H1 (cell line): ENCODE measurements around the gene PTPN18. TPM values are rescaled to one million over a fixed set of nuclear protein-coding genes. Genes with fewer than 3 reads are reported as not detected.
A peak's percentile ranks its signal among the peaks of the same experiment; 100 is the strongest.

Experiments
- CTCF ChIA-PET: fragments of 300-600 bp; sonication (Branson Sonifier 250); formaldehyde crosslinking; loops from one replicate; lab custom pipeline; 2021; ENCODE audit not compliant: partially characterized antibody; lab: Charles Lee
- POLR2A ChIA-PET: fragments of 300-600 bp; sonication (Branson Sonifier 250); formaldehyde crosslinking; loops from one replicate; lab custom pipeline; 2021; ENCODE audit warnings: inconsistent platforms; ENCODE audit not compliant: partially characterized antibody; lab: Charles Lee
- DNase-seq, 2 experiments: peaks; one replicate each; pipeline versions ENCODE4 v3.0.0 to v3.0.0-alpha.2; 2010 to 2022; ENCODE audit warnings: low spot score in 2 of 2, low read depth in 1 of 2, mixed read lengths in 1 of 2
- FAIRE-seq: peaks from 2 replicates; lab custom pipeline; 2011; peaks lifted over from hg19 to GRCh38; lab: Jason Lieb, UNC
- H2AFZ ChIP-seq: 2 replicates; pipeline ENCODE4 v1.8.1; 2012; ENCODE audit warnings: low read length, inconsistent platforms
- H2AK5ac ChIP-seq: 2 replicates; pipeline ENCODE4 v1.6.1; 2013; ENCODE audit warnings: low read depth, low read length
- H2BK120ac ChIP-seq: replicated peaks from 2 replicates; pipeline ENCODE3; 2013; ENCODE audit warnings: low read depth, low read length, inconsistent platforms
- H2BK12ac ChIP-seq: 2 replicates; pipeline ENCODE4 v1.6.1; 2013; ENCODE audit warnings: low read depth, low read length
- H2BK15ac ChIP-seq: 2 replicates; pipeline ENCODE4 v1.6.1; 2013; ENCODE audit warnings: low read length
- H2BK20ac ChIP-seq: 2 replicates; pipeline ENCODE4 v1.6.1; 2013; ENCODE audit warnings: low read length
- H2BK5ac ChIP-seq: 2 replicates; pipeline ENCODE4 v1.6.1; 2013; ENCODE audit warnings: low read depth, low read length
- H3K14ac ChIP-seq: 2 replicates; pipeline ENCODE4 v1.6.1; 2013; ENCODE audit warnings: inconsistent platforms; ENCODE audit not compliant: insufficient read length
- H3K18ac ChIP-seq: 2 replicates; pipeline ENCODE4 v1.6.1; 2013; ENCODE audit warnings: low read length; ENCODE audit errors: extremely low read depth
- H3K23ac ChIP-seq: 2 replicates; pipeline ENCODE4 v1.6.1; 2013; ENCODE audit warnings: inconsistent platforms; ENCODE audit not compliant: insufficient read length
- H3K23me2 ChIP-seq: 2 replicates; pipeline ENCODE4 v1.6.1; 2013; ENCODE audit warnings: low read depth, low read length
- H3K27ac ChIP-seq: 2 replicates; pipeline ENCODE4 v1.6.1; 2011; ENCODE audit warnings: low read depth, low read length, inconsistent platforms
- H3K27me3 ChIP-seq, 4 experiments: replicated peaks in 1 of 4; 1 replicate in 1 of 4; 2 replicates in 3 of 4; pipeline versions ENCODE4 v1.6.1 to v1.8.1; 2011 to 2013; ENCODE audit warnings: low read length in 3 of 4, mild to moderate bottlenecking in 3 of 4, inconsistent platforms in 2 of 4, mixed read lengths in 2 of 4, moderate library complexity in 1 of 4; ENCODE audit not compliant: control insufficient read depth in 3 of 4, insufficient read depth in 3 of 4; ENCODE audit errors: extremely low read depth in 1 of 4
- H3K36me3 ChIP-seq, 4 experiments: 2 replicates each; pipeline versions ENCODE4 v1.6.1 to v1.8.1; 2011 to 2013; ENCODE audit warnings: mild to moderate bottlenecking in 4 of 4, low read length in 3 of 4, moderate library complexity in 2 of 4, control low read depth in 1 of 4, inconsistent platforms in 1 of 4; ENCODE audit not compliant: insufficient read depth in 4 of 4, control insufficient read depth in 2 of 4
- H3K4ac ChIP-seq: replicated peaks from 2 replicates; pipeline ENCODE3; 2013; ENCODE audit warnings: low read length, low read depth, mixed read lengths, inconsistent platforms; ENCODE audit not compliant: insufficient read length
- H3K4me1 ChIP-seq, 4 experiments: replicated peaks in 1 of 4; 1 replicate in 1 of 4; 2 replicates in 3 of 4; pipeline versions ENCODE4 v1.6.1 to v1.8.1; 2011 to 2013; ENCODE audit warnings: low read length in 3 of 4, inconsistent platforms in 2 of 4, mixed read lengths in 1 of 4; ENCODE audit not compliant: insufficient read depth in 4 of 4, control insufficient read depth in 3 of 4
- H3K4me2 ChIP-seq, 2 experiments: 2 replicates each; pipeline versions ENCODE4 v1.6.1 to v1.8.1; 2011 to 2013; ENCODE audit warnings: low read depth in 2 of 2, low read length in 2 of 2, control low read depth in 1 of 2, inconsistent platforms in 1 of 2, mild to moderate bottlenecking in 1 of 2; ENCODE audit not compliant: insufficient read depth in 1 of 2
- H3K4me3 ChIP-seq, 4 experiments: fragments of 200-600, 300-600 bp in 1 of 4; sonication (generic), shearing (Covaris generic), sonication (Bioruptor Twin) in 1 of 4; 2 replicates each; pipeline versions ENCODE4 v1.5.1 to v1.8.1; 2011 to 2016; ENCODE audit warnings: low read length in 4 of 4, low read depth in 3 of 4, control low read depth in 2 of 4, inconsistent platforms in 2 of 4, mild to moderate bottlenecking in 2 of 4, mixed read lengths in 1 of 4, moderate library complexity in 1 of 4; ENCODE audit not compliant: insufficient read depth in 2 of 4; ENCODE audit errors: extremely low read depth in 1 of 4
- H3K56ac ChIP-seq: replicated peaks from 2 replicates; pipeline ENCODE3; 2013; ENCODE audit warnings: low read depth, mild to moderate bottlenecking, mixed read lengths, low read length, inconsistent platforms; ENCODE audit not compliant: insufficient read length
- H3K79me1 ChIP-seq: 2 replicates; pipeline ENCODE4 v1.6.1; 2013; ENCODE audit warnings: low read depth, low read length, control low read depth
- H3K79me2 ChIP-seq, 2 experiments: 2 replicates each; pipeline versions ENCODE4 v1.6.1 to v1.8.1; 2012 to 2013; ENCODE audit warnings: low read length in 2 of 2, mild to moderate bottlenecking in 2 of 2, inconsistent platforms in 1 of 2; ENCODE audit not compliant: insufficient read depth in 2 of 2, control insufficient read depth in 1 of 2
- H3K9ac ChIP-seq, 4 experiments: replicated peaks in 1 of 4; 1 replicate in 1 of 4; 2 replicates in 3 of 4; pipeline versions ENCODE4 v1.6.1 to v1.8.1; 2011 to 2013; ENCODE audit warnings: low read depth in 3 of 4, low read length in 3 of 4, control low read depth in 2 of 4, mild to moderate bottlenecking in 2 of 4, moderate library complexity in 2 of 4, inconsistent platforms in 1 of 4; ENCODE audit errors: extremely low read depth in 1 of 4
- H3K9me3 ChIP-seq, 2 experiments: 2 replicates each; pipeline versions ENCODE4 v1.6.1 to v1.8.1; 2012 to 2013; ENCODE audit warnings: mild to moderate bottlenecking in 2 of 2, moderate library complexity in 2 of 2, control low read depth in 1 of 2, inconsistent platforms in 1 of 2, low read depth in 1 of 2, low read length in 1 of 2, mixed read lengths in 1 of 2; ENCODE audit not compliant: insufficient read depth in 2 of 2
- H4K20me1 ChIP-seq, 2 experiments: replicated peaks in 1 of 2; 2 replicates each; pipeline versions ENCODE3 to v1.8.1; 2011 to 2013; ENCODE audit warnings: inconsistent platforms in 2 of 2, low read length in 2 of 2, mild to moderate bottlenecking in 1 of 2; ENCODE audit not compliant: insufficient read depth in 2 of 2, control insufficient read depth in 1 of 2
- H4K5ac ChIP-seq: 2 replicates; pipeline ENCODE4 v1.6.1; 2013; ENCODE audit warnings: low read length, low read depth, mixed read lengths, inconsistent platforms; ENCODE audit not compliant: insufficient read length
- H4K8ac ChIP-seq: 2 replicates; pipeline ENCODE4 v1.8.0; 2013; ENCODE audit warnings: mild to moderate bottlenecking, moderate library complexity, low read length, inconsistent platforms; ENCODE audit not compliant: insufficient read depth; ENCODE audit errors: extremely low read depth
- H4K91ac ChIP-seq: replicated peaks from 2 replicates; pipeline ENCODE3; 2013; ENCODE audit warnings: low read length, mixed read lengths, inconsistent platforms; ENCODE audit not compliant: insufficient read length
- CHD1 ChIP-seq: IDR thresholded peaks from 2 replicates; pipeline ENCODE4 v1.6.1; 2012; ENCODE audit warnings: low read depth, low read length, improper control_type of control experiment
- CREB1 ChIP-seq: IDR thresholded peaks from 2 replicates; pipeline ENCODE4 v1.6.1; 2012; ENCODE audit warnings: inconsistent platforms
- FOSL1 ChIP-seq: IDR thresholded peaks from 2 replicates; pipeline ENCODE4 v1.6.1; 2011; ENCODE audit warnings: mild to moderate bottlenecking, low read depth, low read length, moderate library complexity; ENCODE audit not compliant: insufficient read depth
- HDAC2 ChIP-seq, 2 experiments: fragments of 300-600 bp in 1 of 2; sonication (generic) in 1 of 2; IDR thresholded peaks; 2 replicates each; pipeline ENCODE4 v1.6.1; 2011 to 2012; ENCODE audit warnings: low read depth in 2 of 2, low read length in 2 of 2, mild to moderate bottlenecking in 2 of 2, moderate library complexity in 2 of 2, borderline replicate concordance in 1 of 2, inconsistent platforms in 1 of 2
- KDM1A ChIP-seq: fragments of 200-600, 300-600 bp; sonication (generic); IDR thresholded peaks from 2 replicates; pipeline ENCODE4 v1.7.1; 2016; ENCODE audit warnings: mild to moderate bottlenecking, low read length, borderline replicate concordance
- POLR2AphosphoS5 ChIP-seq: IDR thresholded peaks from 2 replicates; pipeline ENCODE4 v1.6.1; 2011; ENCODE audit warnings: low read depth, low read length
- POU5F1 ChIP-seq: IDR thresholded peaks from 2 replicates; pipeline ENCODE4 v1.6.1; 2011; ENCODE audit warnings: low read depth, mild to moderate bottlenecking, low read length, moderate library complexity
- RBBP5 ChIP-seq: IDR thresholded peaks from 2 replicates; pipeline ENCODE4 v1.7.1; 2012; ENCODE audit warnings: low read depth, mild to moderate bottlenecking, inconsistent platforms, low read length, moderate library complexity, borderline replicate concordance
- YY1 ChIP-seq: IDR thresholded peaks from 2 replicates; pipeline ENCODE4 v1.6.1; 2011; ENCODE audit warnings: low read depth, mild to moderate bottlenecking, low read length
- WGBS, 2 experiments: shearing (Covaris generic) in 1 of 2; methylation state at CpG; one replicate each; pipeline versions ENCODE4 v1.1.6 to v1.1.7; 2013 to 2015; ENCODE audit warnings: low lambda C conversion rate in 2 of 2, mixed read lengths in 2 of 2, inconsistent platforms in 1 of 2, low coverage in 1 of 2, missing lambda C conversion rate in 1 of 2; ENCODE audit not compliant: insufficient replicate concordance in 2 of 2, insufficient coverage in 1 of 2, insufficient read length in 1 of 2; ENCODE audit errors: extremely low coverage in 1 of 2, missing lambda C conversion rate in 1 of 2; 5-methylcytosine and 5-hydroxymethylcytosine counted together
- polyA plus RNA-seq, 7 experiments: library from polyadenylated mRNA; depleted of rRNA in 3 of 7; stranded (reverse) in 5 of 7; unstranded in 2 of 7; fragments of >200 nt in 5 of 7; fragments of 200-250 nt in 2 of 7; gene quantifications; 1 replicate in 5 of 7; 2 replicates in 1 of 7; 4 replicates in 1 of 7; pipeline versions ENCODE4 v1.2.1 to v1.2.3, GENCODE V29; 2011 to 2013; ENCODE audit warnings: missing spikeins in 2 of 7, mixed read lengths in 2 of 7
- total RNA-seq: library from RNA; stranded (reverse); fragmentation: NEBNext Ultra II Directional; extraction: Animal tissue kit (Norgen Biotek cat#: 25700); gene quantifications from 2 replicates; pipeline ENCODE4 v1.2.1, GENCODE V29; 2021
- TF ChIP-seq, protein P1 (sequence below), 3 experiments: IDR thresholded peaks; 1 replicate in 2 of 3; 2 replicates in 1 of 3; pipeline versions ENCODE4 v1.5.1 to v1.6.1; 2011; ENCODE audit warnings: low read length in 3 of 3, mild to moderate bottlenecking in 3 of 3, inconsistent platforms in 2 of 3, low read depth in 1 of 3, moderate library complexity in 1 of 3; ENCODE audit not compliant: insufficient read depth in 1 of 3; ENCODE audit errors: control extremely low read depth in 1 of 3

Gene PTPN18
- total and polyA plus RNA-seq, 2 of the 8 experiments (the other 6 are each of a cell fraction or from before 2014, with no cell fraction given), result 13.2 to 14.7 TPM

DNA sequence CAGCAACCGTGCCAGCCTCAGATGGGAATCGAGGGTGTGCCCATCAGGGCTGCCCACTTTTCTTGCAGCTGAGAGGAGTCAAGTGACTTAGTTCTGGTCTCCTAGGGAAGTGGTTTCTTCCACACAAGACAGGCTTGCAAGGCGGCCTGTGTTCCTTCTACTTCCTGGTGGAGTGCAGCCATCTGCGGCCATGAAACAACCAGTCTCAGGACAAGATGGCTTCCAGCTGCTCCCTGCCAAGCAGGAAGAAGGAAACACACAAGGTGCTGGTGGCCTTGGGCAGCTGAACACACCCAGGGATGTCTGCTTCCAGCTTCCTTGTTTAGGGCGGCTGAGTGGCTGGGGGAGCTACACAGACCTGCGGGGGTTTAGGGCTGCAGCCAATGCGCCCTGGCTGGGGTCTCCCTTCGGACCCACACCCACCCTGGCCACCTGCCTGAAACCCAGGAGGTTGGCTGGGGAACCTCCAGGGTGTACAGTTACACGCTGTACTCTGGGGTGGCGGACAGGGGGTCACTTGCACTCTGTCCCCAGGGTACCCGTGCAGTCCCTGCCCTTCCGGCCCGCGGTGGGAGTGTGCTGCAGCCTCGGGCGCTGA is 34.7 kb downstream of the PTPN18 start:
- Histone ChIP-seq H3K18ac (no peak overlapping the region), H3K27me3 (peaks cover 0 to 14% (median 8%) of the 10 kb centered on the region in 4 experiments; a peak in 4 of 7 replicates), H3K56ac (no peak overlapping the region), H3K79me1 (no peaks in the 10 kb centered on the region), H3K23ac (no peak overlapping the region), H4K5ac (no peak overlapping the region), H2AFZ (no peak overlapping the region), H2BK15ac (no peak overlapping the region), H3K9me3 (no peaks in the 10 kb centered on the region), H3K27ac (no peak overlapping the region), H2AK5ac (no peak overlapping the region), H3K79me2 (no peaks in the 10 kb centered on the region), H2BK12ac (0 out of 2 replicates have a peak overlapping the region, but pooled peaks have one; percentile 9), H3K4me1 (peaks cover 0 to 10% (median 3%) of the 10 kb centered on the region in 4 experiments; a peak in 5 of 7 replicates), H3K14ac (no peak overlapping the region), H4K91ac (no peak overlapping the region), H3K4me2 (peak overlapping the region; percentile 77 to 88; a peak in 3 of 4 replicates), H3K23me2 (peaks cover 6% of the 10 kb centered on the region; the same call in 1 of the 2 replicates), H3K4me3 (peak overlapping the region in 3 of 4 experiments; percentile 66 to 76 (median 73); a peak in 4 of 8 replicates), H2BK120ac (no peak overlapping the region), H2BK20ac (no peak overlapping the region), H3K36me3 (no peaks in the 10 kb centered on the region), H4K20me1 (peaks cover 0 to 1% of the 10 kb centered on the region in 2 experiments), H4K8ac (peak overlapping the region; percentile 35; the same call in 1 of the 2 replicates), H3K9ac (no peak overlapping the region), H3K4ac (no peak overlapping the region), H2BK5ac (no peak overlapping the region)
- no peak for DNase-seq
- CTCF ChIA-PET, result interaction anchor here (4.8 to 5.2 kb wide), 2 partner anchors 12 to 17 kb away, joined by 27 to 34 read pairs; no protein-coding TSS in a partner anchor
- POLR2A ChIA-PET, result interaction anchor here (1.4 kb wide), 1 partner anchor 18 kb away, joined by 5 read pairs; no protein-coding TSS in a partner anchor
- 71% methylated on average over 13 of the region's 16 CpGs; no CpG with 5 or more reads in 1 of the 2 experiments for WGBS, 2 experiments
- FAIRE-seq, result no peak
- TF ChIP-seq, protein P1, sequence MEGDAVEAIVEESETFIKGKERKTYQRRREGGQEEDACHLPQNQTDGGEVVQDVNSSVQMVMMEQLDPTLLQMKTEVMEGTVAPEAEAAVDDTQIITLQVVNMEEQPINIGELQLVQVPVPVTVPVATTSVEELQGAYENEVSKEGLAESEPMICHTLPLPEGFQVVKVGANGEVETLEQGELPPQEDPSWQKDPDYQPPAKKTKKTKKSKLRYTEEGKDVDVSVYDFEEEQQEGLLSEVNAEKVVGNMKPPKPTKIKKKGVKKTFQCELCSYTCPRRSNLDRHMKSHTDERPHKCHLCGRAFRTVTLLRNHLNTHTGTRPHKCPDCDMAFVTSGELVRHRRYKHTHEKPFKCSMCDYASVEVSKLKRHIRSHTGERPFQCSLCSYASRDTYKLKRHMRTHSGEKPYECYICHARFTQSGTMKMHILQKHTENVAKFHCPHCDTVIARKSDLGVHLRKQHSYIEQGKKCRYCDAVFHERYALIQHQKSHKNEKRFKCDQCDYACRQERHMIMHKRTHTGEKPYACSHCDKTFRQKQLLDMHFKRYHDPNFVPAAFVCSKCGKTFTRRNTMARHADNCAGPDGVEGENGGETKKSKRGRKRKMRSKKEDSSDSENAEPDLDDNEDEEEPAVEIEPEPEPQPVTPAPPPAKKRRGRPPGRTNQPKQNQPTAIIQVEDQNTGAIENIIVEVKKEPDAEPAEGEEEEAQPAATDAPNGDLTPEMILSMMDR (IDR thresholded peaks at IDR 0.05; ENCODE audit: control extremely low read depth in 1 of 3, insufficient read depth in 1 of 3, low read depth in 1 of 3, low read length in 3 of 3), result no peak
- TF ChIP-seq FOSL1 (no peak), RBBP5 (no peak), POU5F1 (no peak), YY1 (no peak), CREB1 (no peak), HDAC2 (IDR thresholded peaks at IDR 0.05; ENCODE audit: borderline replicate concordance in 1 of 2, low read depth in 2 of 2, low read length in 2 of 2) (no peak), POLR2AphosphoS5 (no peak), KDM1A (no peak), CHD1 (no peak)
